GM12878 (cell line): ENCODE measurements around the gene RET.

ENCODE experiments used
- CBX5 ChIP-seq: sonication (generic); IDR thresholded peaks from 2 replicates; pipeline ENCODE4 v1.6.1; 2016; ENCODE audit warnings: low read depth, moderate library complexity, mild to moderate bottlenecking, inconsistent platforms
- CHD4 ChIP-seq: fragments of 200-600 bp; sonication (generic); IDR thresholded peaks from 2 replicates; pipeline ENCODE4 v1.6.1; 2016; ENCODE audit warnings: mild to moderate bottlenecking
- EP300 ChIP-seq, 2 experiments: fragments of 150-350 bp in 1 of 2; IDR thresholded peaks; 2 replicates each; pipeline ENCODE4 v1.6.1; 2011 to 2012; ENCODE audit warnings: low read depth in 2 of 2, low read length in 2 of 2, borderline replicate concordance in 1 of 2, improper control_type of control experiment in 1 of 2, inconsistent platforms in 1 of 2; ENCODE audit not compliant: control insufficient read depth in 1 of 2
- GABPA ChIP-seq: IDR thresholded peaks from 2 replicates; pipeline ENCODE4 v1.6.1; 2014; ENCODE audit warnings: antibody characterized with exemption, low read depth, mild to moderate bottlenecking, inconsistent platforms
- MYC ChIP-seq: IDR thresholded peaks from 2 replicates; pipeline ENCODE4 v1.6.1; 2011; ENCODE audit warnings: mild to moderate bottlenecking, low read length, moderate library complexity, inconsistent platforms; ENCODE audit not compliant: insufficient read depth, insufficient replicate concordance, insufficient read length, severe bottlenecking
- POLR2A ChIP-seq: IDR thresholded peaks from 2 replicates; pipeline ENCODE4 v1.6.1; 2011; ENCODE audit warnings: low read depth, mild to moderate bottlenecking, low read length
- RFX5 ChIP-seq: IDR thresholded peaks from 2 replicates; pipeline ENCODE4 v1.6.1; 2011; ENCODE audit warnings: low read depth, low read length, improper control_type of control experiment
- SMC3 ChIP-seq: IDR thresholded peaks from 2 replicates; pipeline ENCODE4 v1.6.1; 2011; ENCODE audit warnings: low read length, improper control_type of control experiment, borderline replicate concordance
- TCF12 ChIP-seq: IDR thresholded peaks from 2 replicates; pipeline ENCODE4 v1.6.1; 2011; ENCODE audit warnings: low read depth, mild to moderate bottlenecking, low read length
- ZNF384 ChIP-seq: IDR thresholded peaks from 2 replicates; pipeline ENCODE4 v1.6.1; 2012; ENCODE audit warnings: low read depth, mild to moderate bottlenecking, low read length, improper control_type of control experiment, borderline replicate concordance
- TF ChIP-seq, protein P1 (sequence below), 3 experiments: IDR thresholded peaks in 2 of 3; conservative IDR thresholded peaks in 1 of 3; 2 replicates each; pipeline ENCODE4 v1.5.1; 2011; ENCODE audit warnings: low read depth in 3 of 3, low read length in 3 of 3, mild to moderate bottlenecking in 3 of 3, control low read depth in 2 of 3, moderate library complexity in 2 of 3, inconsistent platforms in 1 of 3, mixed read lengths in 1 of 3; ENCODE audit not compliant: control insufficient read depth in 2 of 3, insufficient read depth in 1 of 3; ENCODE audit errors: extremely low read depth in 1 of 3
- TF ChIP-seq, protein P2 (sequence below): fragments of 450-650 bp; formaldehyde crosslinking; IDR thresholded peaks from 2 replicates; pipeline ENCODE4 v1.4.0; 2020; ENCODE audit warnings: mild to moderate bottlenecking, moderate library complexity
- TF ChIP-seq, protein P3 (sequence below): IDR thresholded peaks from 2 replicates; pipeline ENCODE4 v1.6.1; 2011; ENCODE audit warnings: borderline replicate concordance, low read depth, mild to moderate bottlenecking, moderate library complexity, mixed read lengths, low read length; ENCODE audit not compliant: insufficient read depth; ENCODE audit errors: extremely low read length

DNA sequence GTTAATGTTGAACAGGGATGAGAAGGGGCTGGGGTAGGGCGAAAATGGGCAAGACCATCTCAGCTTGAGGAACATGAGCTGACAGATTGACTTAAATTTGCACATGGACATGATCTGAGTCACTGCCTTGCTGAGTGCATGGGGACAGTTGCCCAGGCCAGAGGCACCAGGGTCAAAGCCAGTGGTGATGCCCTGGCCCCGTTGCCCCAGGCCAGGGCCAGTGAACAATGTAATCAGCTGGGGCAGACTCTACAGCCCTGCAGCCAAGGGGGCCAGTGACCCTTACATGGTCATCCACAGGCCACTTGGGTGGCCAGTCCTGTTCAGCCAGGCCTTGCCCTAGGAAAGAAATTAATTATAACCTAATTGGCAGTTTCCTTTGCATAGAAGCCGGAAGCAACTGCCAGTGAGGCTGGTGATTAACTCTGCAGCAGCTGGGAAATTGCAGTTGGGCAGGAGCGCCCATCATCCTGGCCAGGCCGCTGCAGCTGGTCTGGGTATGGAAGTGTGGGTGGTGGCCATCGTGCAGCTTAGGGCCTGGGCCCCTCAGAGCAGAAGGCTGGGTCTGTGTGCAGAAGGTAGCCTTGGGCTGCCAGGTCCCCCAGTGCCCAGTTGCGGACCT, 9.6 kb downstream of the RET start:
- TF ChIP-seq EP300 (IDR thresholded peaks at IDR 0.05; ENCODE audit: borderline replicate concordance in 1 of 2, control insufficient read depth in 1 of 2, low read depth in 2 of 2, low read length in 2 of 2) (no peak), POLR2A (no peak), GABPA (no peak), ZNF384 (no peak), CBX5 (no peak), SMC3 (no peak), TCF12 (no peak), RFX5 (no peak), MYC (no peak), CHD4 (no peak)
- TF ChIP-seq, protein P1, sequence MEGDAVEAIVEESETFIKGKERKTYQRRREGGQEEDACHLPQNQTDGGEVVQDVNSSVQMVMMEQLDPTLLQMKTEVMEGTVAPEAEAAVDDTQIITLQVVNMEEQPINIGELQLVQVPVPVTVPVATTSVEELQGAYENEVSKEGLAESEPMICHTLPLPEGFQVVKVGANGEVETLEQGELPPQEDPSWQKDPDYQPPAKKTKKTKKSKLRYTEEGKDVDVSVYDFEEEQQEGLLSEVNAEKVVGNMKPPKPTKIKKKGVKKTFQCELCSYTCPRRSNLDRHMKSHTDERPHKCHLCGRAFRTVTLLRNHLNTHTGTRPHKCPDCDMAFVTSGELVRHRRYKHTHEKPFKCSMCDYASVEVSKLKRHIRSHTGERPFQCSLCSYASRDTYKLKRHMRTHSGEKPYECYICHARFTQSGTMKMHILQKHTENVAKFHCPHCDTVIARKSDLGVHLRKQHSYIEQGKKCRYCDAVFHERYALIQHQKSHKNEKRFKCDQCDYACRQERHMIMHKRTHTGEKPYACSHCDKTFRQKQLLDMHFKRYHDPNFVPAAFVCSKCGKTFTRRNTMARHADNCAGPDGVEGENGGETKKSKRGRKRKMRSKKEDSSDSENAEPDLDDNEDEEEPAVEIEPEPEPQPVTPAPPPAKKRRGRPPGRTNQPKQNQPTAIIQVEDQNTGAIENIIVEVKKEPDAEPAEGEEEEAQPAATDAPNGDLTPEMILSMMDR (IDR thresholded peaks at IDR 0.05 in 2 of 3, conservative IDR thresholded peaks at IDR 0.05 in 1 of 3; ENCODE audit: control insufficient read depth in 2 of 3, extremely low read depth in 1 of 3, insufficient read depth in 1 of 3, low read depth in 3 of 3, low read length in 3 of 3), result no peak
- TF ChIP-seq, protein P2, sequence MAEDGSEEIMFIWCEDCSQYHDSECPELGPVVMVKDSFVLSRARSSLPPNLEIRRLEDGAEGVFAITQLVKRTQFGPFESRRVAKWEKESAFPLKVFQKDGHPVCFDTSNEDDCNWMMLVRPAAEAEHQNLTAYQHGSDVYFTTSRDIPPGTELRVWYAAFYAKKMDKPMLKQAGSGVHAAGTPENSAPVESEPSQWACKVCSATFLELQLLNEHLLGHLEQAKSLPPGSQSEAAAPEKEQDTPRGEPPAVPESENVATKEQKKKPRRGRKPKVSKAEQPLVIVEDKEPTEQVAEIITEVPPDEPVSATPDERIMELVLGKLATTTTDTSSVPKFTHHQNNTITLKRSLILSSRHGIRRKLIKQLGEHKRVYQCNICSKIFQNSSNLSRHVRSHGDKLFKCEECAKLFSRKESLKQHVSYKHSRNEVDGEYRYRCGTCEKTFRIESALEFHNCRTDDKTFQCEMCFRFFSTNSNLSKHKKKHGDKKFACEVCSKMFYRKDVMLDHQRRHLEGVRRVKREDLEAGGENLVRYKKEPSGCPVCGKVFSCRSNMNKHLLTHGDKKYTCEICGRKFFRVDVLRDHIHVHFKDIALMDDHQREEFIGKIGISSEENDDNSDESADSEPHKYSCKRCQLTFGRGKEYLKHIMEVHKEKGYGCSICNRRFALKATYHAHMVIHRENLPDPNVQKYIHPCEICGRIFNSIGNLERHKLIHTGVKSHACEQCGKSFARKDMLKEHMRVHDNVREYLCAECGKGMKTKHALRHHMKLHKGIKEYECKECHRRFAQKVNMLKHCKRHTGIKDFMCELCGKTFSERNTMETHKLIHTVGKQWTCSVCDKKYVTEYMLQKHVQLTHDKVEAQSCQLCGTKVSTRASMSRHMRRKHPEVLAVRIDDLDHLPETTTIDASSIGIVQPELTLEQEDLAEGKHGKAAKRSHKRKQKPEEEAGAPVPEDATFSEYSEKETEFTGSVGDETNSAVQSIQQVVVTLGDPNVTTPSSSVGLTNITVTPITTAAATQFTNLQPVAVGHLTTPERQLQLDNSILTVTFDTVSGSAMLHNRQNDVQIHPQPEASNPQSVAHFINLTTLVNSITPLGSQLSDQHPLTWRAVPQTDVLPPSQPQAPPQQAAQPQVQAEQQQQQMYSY (CRISPR knock-in tag), result no peak
- TF ChIP-seq, protein P3, sequence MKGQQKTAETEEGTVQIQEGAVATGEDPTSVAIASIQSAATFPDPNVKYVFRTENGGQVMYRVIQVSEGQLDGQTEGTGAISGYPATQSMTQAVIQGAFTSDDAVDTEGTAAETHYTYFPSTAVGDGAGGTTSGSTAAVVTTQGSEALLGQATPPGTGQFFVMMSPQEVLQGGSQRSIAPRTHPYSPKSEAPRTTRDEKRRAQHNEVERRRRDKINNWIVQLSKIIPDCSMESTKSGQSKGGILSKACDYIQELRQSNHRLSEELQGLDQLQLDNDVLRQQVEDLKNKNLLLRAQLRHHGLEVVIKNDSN, result no peak
